K562 (cell line): Measurements from ENCODE around the gene MRNIP. TPM values are rescaled to one million over a fixed set of nuclear protein-coding genes. Genes with fewer than 3 reads are reported as not detected.

Experiments
- CBFA2T3 ChIP-seq: fragments of 450-650 bp; IDR thresholded peaks from 2 replicates; pipeline ENCODE4 v1.6.1; 2017
- EGR1 ChIP-seq: fragments of 450-650 bp; conservative IDR thresholded peaks from 2 replicates; pipeline ENCODE4 v1.6.1; 2017; ENCODE audit warnings: mild to moderate bottlenecking
- NCOR1 ChIP-seq: fragments of 450-650 bp; IDR thresholded peaks from 2 replicates; pipeline ENCODE4 v1.6.1; 2016; ENCODE audit warnings: mild to moderate bottlenecking, moderate library complexity
- POLR2G ChIP-seq: fragments of 200-400 bp; formaldehyde crosslinking; IDR thresholded peaks from 2 replicates; pipeline ENCODE4 v1.6.1; 2017; ENCODE audit warnings: low read depth, mild to moderate bottlenecking, antibody characterized with exemption, low read length, moderate library complexity
- RBM14 ChIP-seq: fragments of 200-400 bp; formaldehyde crosslinking; IDR thresholded peaks from 2 replicates; pipeline ENCODE4 v1.6.1; 2018; ENCODE audit warnings: low read depth, mild to moderate bottlenecking, low read length, moderate library complexity, borderline replicate concordance; ENCODE audit not compliant: insufficient read depth
- VEZF1 ChIP-seq: fragments of 200-800 bp; sonication (Bioruptor generic); IDR thresholded peaks from 2 replicates; pipeline ENCODE4 v1.6.1; 2017; ENCODE audit warnings: missing genetic modification characterization, missing compliant biosample characterization
- polyA plus RNA-seq, 8 experiments: library from polyadenylated mRNA; depleted of rRNA in 4 of 8; stranded (reverse) in 5 of 8; unstranded in 3 of 8; fragments of >200 nt; fragmentation: Nextera tagmentation in 2 of 8; fragmentation: Illumina TruSeq in 1 of 8; extraction: Ambion mirVana in 2 of 8; extraction: Trizol in 1 of 8; gene quantifications; 2 replicates each; pipeline versions ENCODE4 v1.2.1 to v1.2.3, GENCODE V29; 2011 to 2014; ENCODE audit warnings: inconsistent platforms in 1 of 8, missing spikeins in 1 of 8
- total RNA-seq, 7 experiments: library from RNA; depleted of rRNA in 6 of 7; stranded (reverse); fragments of >200 nt in 6 of 7; fragmentation: Illumina TruSeq in 2 of 7; extraction: Trizol in 2 of 7; gene quantifications; 2 replicates each; pipeline versions ENCODE4 v1.2.1 to v1.2.3, GENCODE V29; 2011 to 2021; ENCODE audit warnings: low replicate concordance in 1 of 7
- TF ChIP-seq, protein P1 (sequence below), 3 experiments: fragments of 200-800 bp in 1 of 3; fragments of 250-450 bp in 1 of 3; fragments of 450-650 bp in 1 of 3; sonication (Bioruptor Pico) in 1 of 3; sonication (Bioruptor generic) in 1 of 3; formaldehyde crosslinking in 1 of 3; IDR thresholded peaks; 2 replicates each; pipeline versions ENCODE4 v1.6.1 to v1.8.0; 2016 to 2022; ENCODE audit warnings: mild to moderate bottlenecking in 2 of 3, missing genetic modification characterization in 2 of 3, missing compliant biosample characterization in 1 of 3, moderate library complexity in 1 of 3

The MRNIP gene
- total and polyA plus RNA-seq, 9 of the 15 experiments (the other 6 are each of a cell fraction or from before 2014, with no cell fraction given) = 3.6 to 39.0 (median 16.8) TPM

DNA sequence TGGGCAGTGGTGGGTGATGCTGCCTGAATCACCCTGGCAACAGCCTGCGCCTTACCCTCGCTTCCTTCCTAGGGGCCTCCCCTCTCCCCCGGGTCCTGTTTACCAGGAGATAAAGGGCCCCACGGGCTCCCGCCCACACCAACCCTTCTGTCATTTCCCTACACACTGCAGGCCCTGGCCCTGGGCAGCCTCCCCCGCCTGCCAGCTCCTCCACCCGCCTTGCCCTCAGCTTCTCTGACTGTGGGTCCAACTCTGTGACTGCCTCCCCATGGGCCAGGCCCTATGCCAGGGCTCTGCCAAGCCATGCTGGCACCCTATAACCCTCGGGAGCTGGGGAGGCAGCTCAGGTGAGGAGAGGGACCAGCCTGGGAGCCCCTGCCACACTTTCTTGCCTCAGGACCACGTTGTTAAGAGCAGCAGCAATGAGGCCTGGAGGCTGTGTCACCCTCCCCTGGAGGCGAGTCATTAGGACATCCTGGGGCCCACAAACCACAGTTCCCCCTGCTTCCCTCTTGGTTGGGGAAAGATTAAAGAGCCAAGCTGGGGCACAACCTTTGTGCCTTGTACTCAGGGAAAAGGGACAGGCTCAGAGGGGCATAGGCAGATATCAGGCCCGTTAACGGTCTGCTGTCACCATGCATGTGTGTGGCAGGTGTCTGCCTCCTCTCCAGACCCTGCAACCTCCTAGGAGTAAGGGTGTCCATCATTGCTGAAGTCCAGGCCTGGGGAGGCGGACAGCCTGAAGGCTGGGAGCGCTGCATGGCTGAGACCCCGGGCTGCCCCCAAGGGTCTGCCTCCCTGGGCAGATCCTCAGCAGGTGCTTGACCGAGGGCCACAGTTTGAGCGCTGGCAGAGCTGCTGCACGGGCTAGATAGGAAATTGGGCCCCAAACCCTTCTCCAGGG, 54.7 kb downstream of the MRNIP start (continued):
- TF ChIP-seq, protein P1, sequence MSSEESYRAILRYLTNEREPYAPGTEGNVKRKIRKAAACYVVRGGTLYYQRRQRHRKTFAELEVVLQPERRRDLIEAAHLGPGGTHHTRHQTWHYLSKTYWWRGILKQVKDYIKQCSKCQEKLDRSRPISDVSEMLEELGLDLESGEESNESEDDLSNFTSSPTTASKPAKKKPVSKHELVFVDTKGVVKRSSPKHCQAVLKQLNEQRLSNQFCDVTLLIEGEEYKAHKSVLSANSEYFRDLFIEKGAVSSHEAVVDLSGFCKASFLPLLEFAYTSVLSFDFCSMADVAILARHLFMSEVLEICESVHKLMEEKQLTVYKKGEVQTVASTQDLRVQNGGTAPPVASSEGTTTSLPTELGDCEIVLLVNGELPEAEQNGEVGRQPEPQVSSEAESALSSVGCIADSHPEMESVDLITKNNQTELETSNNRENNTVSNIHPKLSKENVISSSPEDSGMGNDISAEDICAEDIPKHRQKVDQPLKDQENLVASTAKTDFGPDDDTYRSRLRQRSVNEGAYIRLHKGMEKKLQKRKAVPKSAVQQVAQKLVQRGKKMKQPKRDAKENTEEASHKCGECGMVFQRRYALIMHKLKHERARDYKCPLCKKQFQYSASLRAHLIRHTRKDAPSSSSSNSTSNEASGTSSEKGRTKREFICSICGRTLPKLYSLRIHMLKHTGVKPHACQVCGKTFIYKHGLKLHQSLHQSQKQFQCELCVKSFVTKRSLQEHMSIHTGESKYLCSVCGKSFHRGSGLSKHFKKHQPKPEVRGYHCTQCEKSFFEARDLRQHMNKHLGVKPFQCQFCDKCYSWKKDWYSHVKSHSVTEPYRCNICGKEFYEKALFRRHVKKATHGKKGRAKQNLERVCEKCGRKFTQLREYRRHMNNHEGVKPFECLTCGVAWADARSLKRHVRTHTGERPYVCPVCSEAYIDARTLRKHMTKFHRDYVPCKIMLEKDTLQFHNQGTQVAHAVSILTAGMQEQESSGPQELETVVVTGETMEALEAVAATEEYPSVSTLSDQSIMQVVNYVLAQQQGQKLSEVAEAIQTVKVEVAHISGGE (CRISPR knock-in tag; IDR thresholded peaks at IDR 0.05) = peak in 1 of 3 experiments; percentile 56; a peak in 1 of 6 replicates
- no peak for TF ChIP-seq RBM14
- peak; percentile 64 for TF ChIP-seq POLR2G
- TF ChIP-seq EGR1 = peak; percentile 92
- TF ChIP-seq VEZF1 (CRISPR knock-in tag) = peak; percentile 62
- peak; percentile 59 for TF ChIP-seq CBFA2T3
- peak; percentile 33; the same call in 1 of the 2 replicates for TF ChIP-seq NCOR1
- TF ChIP-seq, all 486 proteins: peak for 20
